Measurements from ENCODE around the gene RCBTB2.

The RCBTB2 gene

DNA sequence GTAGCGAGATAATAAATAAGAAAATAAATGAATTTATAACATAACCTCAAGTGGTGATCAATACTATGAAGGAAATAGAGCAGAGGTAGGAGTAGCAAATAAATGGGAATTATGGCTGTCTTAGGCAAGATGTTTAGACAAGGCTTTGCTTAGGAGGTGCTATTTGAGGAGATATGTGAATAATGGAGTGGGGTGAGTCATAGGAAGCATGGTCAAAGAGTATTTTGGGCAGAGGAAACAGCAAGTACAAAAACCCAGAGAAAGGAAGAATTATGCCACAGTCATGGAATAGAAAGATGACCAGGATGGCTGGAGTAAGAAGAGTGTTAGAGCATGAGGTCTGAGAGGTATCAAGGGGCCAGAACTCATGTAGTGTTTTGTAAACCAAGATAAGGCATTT lies 86.4 kb downstream of the RCBTB2 start (continued):
- TF ChIP-seq MEIS1 (CRISPR knock-in tag; IDR thresholded peaks at IDR 0.05; ENCODE audit: borderline replicate concordance) (no peak), ZNF596 (tag by site-specific recombination; IDR thresholded peaks at IDR 0.05) (no peak), BCL11B (tag by site-specific recombination; IDR thresholded peaks at IDR 0.05; ENCODE audit: low read depth) (no peak), ZNF707 (tag by site-specific recombination; IDR thresholded peaks at IDR 0.05) (no peak), ZNF670 (tag by site-specific recombination; IDR thresholded peaks at IDR 0.05; ENCODE audit: low read depth) (no peak), ZNF473 (tag by site-specific recombination; IDR thresholded peaks at IDR 0.05) (no peak), KLF1 (tag by site-specific recombination; IDR thresholded peaks at IDR 0.05) (no peak), ZNF133 (tag by site-specific recombination; IDR thresholded peaks at IDR 0.05) (no peak), ZNF138 (tag by site-specific recombination; IDR thresholded peaks at IDR 0.05; ENCODE audit: borderline replicate concordance) (no peak), PRDM1 (tag by site-specific recombination; IDR thresholded peaks at IDR 0.05) (no peak), ZNF701 (tag by site-specific recombination; IDR thresholded peaks at IDR 0.05) (no peak), ZNF391 (tag by site-specific recombination; IDR thresholded peaks at IDR 0.05; ENCODE audit: borderline replicate concordance, low read depth) (no peak)
- TF ChIP-seq, protein P1, sequence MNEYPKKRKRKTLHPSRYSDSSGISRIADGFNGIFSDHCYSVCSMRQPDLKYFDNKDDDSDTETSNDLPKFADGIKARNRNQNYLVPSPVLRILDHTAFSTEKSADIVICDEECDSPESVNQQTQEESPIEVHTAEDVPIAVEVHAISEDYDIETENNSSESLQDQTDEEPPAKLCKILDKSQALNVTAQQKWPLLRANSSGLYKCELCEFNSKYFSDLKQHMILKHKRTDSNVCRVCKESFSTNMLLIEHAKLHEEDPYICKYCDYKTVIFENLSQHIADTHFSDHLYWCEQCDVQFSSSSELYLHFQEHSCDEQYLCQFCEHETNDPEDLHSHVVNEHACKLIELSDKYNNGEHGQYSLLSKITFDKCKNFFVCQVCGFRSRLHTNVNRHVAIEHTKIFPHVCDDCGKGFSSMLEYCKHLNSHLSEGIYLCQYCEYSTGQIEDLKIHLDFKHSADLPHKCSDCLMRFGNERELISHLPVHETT (tag by site-specific recombination; IDR thresholded peaks at IDR 0.05) = no peak

DNA sequence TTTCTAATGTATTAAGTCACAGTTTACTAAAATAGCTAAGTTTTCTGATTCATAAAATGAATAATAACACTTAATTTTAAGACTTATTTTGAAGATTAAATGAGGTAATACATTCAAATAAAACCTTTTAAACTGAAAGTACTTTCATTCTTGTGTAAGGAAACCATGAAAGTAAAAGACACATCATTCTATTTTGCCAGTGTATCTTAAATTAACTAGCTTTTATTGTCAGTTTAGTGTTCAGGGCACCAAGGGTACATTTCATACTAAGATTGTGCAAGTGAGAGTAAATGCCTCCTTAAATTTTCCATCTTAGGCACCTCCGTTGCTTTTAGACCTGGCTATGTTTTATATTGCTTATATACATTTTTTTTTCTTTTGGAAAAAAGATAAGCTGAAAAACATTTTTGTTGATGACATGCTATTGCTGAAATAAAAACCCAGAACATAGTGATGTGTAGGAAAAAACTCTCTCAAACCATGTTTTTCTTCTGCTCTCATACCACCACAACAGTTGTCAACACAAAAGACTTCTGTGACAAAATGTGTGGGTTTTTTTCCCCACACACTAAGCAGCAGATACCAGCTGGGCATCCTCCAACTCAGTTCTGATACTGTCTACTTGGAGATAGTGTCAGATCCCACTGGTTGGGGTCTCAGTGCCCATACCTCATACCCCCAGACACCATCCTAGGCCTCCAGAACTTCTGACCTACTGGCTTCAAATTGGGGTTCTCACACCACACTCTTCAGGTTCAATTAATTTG lies 89.3 kb downstream of the RCBTB2 start:
- TF ChIP-seq SP3 (tag by site-specific recombination; IDR thresholded peaks at IDR 0.05) (no peak), ZNF560 (tag by site-specific recombination; IDR thresholded peaks at IDR 0.05; ENCODE audit: borderline replicate concordance) (no peak), HOXC10 (CRISPR knock-in tag; IDR thresholded peaks at IDR 0.05) (no peak), ZEB2 (tag by site-specific recombination; IDR thresholded peaks at IDR 0.05) (no peak), ZNF157 (tag by site-specific recombination; IDR thresholded peaks at IDR 0.05) (no peak), ZNF585B (tag by site-specific recombination; IDR thresholded peaks at IDR 0.05) (no peak), ZNF785 (tag by site-specific recombination; IDR thresholded peaks at IDR 0.05) (no peak), BCL11B (tag by site-specific recombination; IDR thresholded peaks at IDR 0.05; ENCODE audit: low read depth) (no peak), ZNF621 (tag by site-specific recombination; IDR thresholded peaks at IDR 0.05) (no peak), ZNF76 (tag by site-specific recombination; IDR thresholded peaks at IDR 0.05; ENCODE audit: borderline replicate concordance, low read depth) (no peak), ZXDB (tag by site-specific recombination; IDR thresholded peaks at IDR 0.05) (no peak), ZNF121 (tag by site-specific recombination; IDR thresholded peaks at IDR 0.05) (no peak)
- TF ChIP-seq, protein P2, sequence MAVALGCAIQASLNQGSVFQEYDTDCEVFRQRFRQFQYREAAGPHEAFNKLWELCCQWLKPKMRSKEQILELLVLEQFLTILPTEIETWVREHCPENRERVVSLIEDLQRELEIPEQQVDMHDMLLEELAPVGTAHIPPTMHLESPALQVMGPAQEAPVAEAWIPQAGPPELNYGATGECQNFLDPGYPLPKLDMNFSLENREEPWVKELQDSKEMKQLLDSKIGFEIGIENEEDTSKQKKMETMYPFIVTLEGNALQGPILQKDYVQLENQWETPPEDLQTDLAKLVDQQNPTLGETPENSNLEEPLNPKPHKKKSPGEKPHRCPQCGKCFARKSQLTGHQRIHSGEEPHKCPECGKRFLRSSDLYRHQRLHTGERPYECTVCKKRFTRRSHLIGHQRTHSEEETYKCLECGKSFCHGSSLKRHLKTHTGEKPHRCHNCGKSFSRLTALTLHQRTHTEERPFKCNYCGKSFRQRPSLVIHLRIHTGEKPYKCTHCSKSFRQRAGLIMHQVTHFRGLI (tag by site-specific recombination; IDR thresholded peaks at IDR 0.05) = no peak
- TF ChIP-seq, protein P3, sequence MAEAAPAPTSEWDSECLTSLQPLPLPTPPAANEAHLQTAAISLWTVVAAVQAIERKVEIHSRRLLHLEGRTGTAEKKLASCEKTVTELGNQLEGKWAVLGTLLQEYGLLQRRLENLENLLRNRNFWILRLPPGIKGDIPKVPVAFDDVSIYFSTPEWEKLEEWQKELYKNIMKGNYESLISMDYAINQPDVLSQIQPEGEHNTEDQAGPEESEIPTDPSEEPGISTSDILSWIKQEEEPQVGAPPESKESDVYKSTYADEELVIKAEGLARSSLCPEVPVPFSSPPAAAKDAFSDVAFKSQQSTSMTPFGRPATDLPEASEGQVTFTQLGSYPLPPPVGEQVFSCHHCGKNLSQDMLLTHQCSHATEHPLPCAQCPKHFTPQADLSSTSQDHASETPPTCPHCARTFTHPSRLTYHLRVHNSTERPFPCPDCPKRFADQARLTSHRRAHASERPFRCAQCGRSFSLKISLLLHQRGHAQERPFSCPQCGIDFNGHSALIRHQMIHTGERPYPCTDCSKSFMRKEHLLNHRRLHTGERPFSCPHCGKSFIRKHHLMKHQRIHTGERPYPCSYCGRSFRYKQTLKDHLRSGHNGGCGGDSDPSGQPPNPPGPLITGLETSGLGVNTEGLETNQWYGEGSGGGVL (tag by site-specific recombination; IDR thresholded peaks at IDR 0.05) = no peak
- ChIA-PET CTCF (no interaction called here), POLR2A (no interaction called here)
- H3K4me3 ChIP-seq (ENCODE audit: low read depth, low read length) = no peak overlapping the region
- no peaks in the 10 kb centered on the region for H3K9me3 ChIP-seq (ENCODE audit: control insufficient read depth, insufficient read depth, low read depth, low read length)
- no peak overlapping the region for H3K27ac ChIP-seq (ENCODE audit: extremely low read depth, low read depth, low read length)
- H3K36me3 ChIP-seq (ENCODE audit: control insufficient read depth in 2 of 2, insufficient read depth in 1 of 2, low read length in 2 of 2) = no peaks in the 10 kb centered on the region
- H3K4me1 ChIP-seq (ENCODE audit: control insufficient read depth, insufficient read depth, low read length) = no peaks in the 10 kb centered on the region
